Measurements from ENCODE around the gene UBAC2.
A peak's percentile ranks its signal among the peaks of the same experiment; 100 is the strongest.
"Not testable (repeated sequence)": the region's sequence is repeated elsewhere in the genome, so short reads cannot be mapped to it uniquely, and the experiment has no call there.

Gene UBAC2

GRCh38 chr13:99382428-99383133 lies 181.9 kb downstream of the UBAC2 start:
- DNase-seq, result peak; percentile 36 to 51

GRCh38 chr13:99383511-99383921 lies 182.9 kb downstream of the UBAC2 start:
- DNase-seq, result no peak

- peak in 1 of 2 experiments; percentile 45 for DNase-seq
Observed at GRCh38 chr13:99383946-99384345, 183.3 kb downstream of the UBAC2 start.

DNA sequence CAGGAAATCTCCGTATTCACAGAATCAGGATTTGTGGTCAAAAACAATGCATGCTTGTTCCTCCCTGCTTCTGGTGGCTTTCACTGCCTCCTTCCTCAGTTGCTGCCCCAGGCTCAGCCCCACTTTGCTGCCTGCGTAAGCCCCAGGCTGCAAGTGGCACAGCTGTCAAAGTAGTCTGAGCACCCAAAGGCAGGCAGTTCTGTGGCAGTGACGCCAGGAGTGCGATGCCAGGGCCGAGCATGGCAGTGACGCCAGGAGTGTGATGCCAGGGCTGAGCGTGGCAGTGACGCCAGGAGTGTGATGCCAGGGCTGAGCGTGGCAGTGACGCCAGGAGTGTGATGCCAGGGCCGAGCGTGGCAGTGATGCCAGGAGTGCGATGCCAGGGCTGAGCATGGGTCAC lies 183.8 kb downstream of the UBAC2 start:
- DNase-seq, result peak in 1 of 2 experiments; percentile 47

- no peak for DNase-seq
Observed at GRCh38 chr13:99385161-99385560, 184.5 kb downstream of the UBAC2 start.

DNA sequence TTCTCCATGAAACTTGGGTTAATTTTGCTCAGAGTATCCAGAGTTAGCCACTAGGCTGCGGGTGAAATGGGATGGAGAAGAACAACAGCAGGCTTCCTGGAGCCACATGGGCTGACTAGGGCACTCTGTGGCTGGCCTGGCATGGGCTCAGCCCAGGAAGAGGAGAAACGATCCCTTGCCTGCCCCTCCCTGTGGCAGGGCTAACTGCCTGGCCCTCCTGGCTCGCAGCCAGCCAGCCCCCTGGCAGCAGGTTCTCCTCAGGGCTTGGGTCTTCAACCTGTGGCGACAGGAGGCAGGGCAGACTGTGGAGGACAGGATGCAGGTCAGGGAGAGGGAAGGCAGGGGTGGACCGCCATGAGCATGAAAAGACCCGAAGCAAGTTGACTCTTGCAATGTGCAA lies 185.3 kb downstream of the UBAC2 start:
- no peak for DNase-seq

DNA sequence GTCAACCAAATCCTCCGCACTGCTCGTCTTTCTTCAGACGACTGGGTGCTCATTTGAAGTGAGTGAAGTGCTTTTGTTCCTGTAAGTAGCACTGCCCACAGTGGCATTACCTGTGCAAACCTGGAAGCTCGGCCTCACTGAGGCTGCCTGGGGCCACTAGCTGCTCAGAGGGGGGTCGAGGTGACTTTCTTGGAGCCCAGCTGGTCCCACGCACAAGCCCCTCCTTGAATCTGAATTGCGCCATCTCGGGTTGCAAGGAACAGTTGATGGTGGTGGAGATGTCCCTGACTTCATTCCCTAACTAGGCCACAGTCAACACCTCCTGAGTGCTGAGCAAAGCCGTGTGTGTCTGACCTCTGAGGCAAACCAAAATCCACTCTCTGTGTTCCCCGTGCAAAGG lies 185.8 kb downstream of the UBAC2 start:
- DNase-seq, result no peak

DNA sequence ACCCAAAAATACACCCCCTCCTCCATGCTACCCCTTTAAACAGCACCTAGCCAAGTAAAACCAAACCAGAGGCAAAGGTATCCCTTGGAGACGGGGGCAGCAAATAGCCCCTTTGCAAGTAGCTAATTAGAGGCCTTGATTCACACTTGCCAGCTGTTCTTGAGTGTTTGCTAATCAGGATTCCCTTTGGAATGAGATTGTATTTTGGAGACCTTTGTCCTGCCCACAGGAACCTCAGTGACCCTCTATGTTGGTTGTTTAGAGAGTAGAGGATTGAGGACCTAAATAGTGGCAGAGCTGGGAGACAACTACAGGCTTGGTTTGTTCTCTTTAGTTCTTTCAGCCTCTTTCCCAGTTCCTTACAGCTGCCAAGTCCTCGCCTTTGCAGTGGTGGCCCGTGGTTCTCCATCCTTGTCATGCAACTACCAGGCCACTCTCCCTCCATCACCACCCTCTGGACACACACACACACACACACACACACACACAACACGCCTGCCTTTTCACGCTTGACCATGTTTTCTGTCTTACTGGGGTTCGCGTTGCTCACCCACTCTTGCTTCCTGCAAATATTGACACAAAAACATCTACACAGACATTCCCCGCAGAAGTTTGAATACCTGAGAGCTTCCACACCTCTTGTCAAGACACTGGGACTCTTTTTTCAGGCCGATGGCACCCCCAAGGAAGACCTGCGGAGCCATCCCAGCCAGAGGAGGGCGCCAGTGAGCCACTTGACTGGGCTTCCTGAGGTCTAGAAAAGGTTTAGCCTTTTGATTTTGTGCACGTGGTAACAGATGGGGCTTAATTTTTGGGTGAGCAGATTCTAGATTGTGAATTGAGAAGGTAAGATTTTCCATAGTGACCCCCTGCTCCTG lies 186.5 kb downstream of the UBAC2 start:
- peak; percentile 95 to 96 for DNase-seq

DNA sequence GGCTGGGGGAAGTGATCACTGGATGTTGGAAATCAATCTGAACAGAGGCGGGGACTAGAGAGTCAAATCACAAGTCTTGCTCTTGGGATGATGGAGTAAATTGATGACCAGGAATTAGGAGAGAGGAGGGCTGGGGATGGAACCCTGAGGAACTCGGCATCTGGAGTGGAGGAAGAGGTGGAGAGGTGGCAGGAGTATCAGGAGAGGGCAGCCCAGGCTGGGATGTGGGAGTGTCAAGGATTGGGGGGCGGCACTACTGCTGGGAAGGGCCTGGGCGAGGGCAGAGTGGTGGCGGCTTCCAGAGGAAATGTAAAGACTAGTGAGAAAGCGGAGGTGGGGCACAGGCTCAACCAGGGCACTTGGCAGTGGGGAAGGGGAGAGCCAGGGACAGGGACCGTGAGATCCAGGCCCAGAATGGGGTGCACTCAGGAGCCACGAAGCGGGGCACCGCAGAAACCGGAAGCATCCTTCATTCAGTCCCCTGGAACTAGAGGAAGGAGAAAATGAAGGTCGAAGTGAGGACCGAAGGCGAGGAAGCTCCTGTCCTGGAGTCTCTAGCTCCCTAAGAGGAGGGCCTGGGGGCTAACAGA lies 187.8 kb downstream of the UBAC2 start:
- DNase-seq, result no peak

DNA sequence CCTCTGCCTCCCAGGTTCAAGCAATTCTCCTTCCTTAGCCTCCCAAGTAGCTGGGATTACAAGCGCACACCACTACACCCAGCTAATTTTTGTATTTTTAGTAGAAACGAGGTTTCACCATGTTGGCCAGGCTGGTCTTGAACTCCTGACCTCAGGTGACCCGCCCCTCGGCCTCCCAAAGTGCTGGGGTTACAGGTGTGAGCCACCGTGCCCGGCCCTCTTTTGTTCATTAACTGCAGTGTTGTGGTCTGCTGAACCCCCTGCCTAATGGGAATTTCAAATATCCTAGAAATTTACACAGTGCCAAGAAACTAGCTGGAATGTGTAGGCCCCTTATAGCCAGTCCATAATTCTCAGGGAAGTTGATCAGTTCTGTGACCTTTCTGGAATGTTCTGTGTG lies 188.4 kb downstream of the UBAC2 start:
- DNase-seq, result not testable (repeated sequence)

GRCh38 chr13:99389520-99390304 lies 189.1 kb downstream of the UBAC2 start:
- no peak for DNase-seq

- DNase-seq, result no peak
Observed at GRCh38 chr13:99390601-99391000, 189.9 kb downstream of the UBAC2 start.

GRCh38 chr13:99391781-99392469 lies 191.3 kb downstream of the UBAC2 start:
- no peak for DNase-seq

DNA sequence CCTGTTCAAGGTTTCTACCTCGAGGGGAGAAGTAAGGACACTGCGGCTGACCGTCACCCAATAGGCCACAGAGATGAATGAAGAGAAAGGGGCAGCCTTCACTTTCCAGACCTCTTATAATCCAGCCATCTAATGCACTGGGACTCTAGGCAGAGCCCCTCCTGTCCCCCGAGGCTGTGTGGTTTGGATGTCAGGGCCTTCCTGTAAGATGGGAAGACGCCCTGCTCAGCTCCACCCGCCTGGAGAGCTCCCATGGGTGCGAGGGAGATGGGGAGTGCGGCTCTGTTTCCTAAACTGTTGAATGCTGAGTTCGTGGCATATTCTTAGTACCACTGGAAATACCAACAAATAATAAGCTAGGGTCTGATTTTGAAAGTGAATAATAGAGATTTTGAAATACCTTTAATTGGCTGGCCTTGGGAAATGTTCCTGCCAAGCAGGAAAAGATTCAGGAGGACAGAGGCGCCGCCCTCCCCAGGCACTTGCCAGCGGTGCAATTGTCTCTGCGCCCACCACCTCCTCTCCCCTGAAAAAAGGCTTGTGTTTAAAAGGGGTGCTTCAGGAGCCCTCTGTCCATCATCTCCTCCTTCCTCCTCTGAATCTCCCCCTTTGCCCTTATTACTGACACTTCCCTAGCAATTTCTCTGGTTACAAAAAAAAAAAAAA lies 191.9 kb downstream of the UBAC2 start:
- no peak for DNase-seq

GRCh38 chr13:99393391-99393790 lies 192.7 kb downstream of the UBAC2 start:
- DNase-seq, result not testable (repeated sequence)

- no peak for DNase-seq
Observed at GRCh38 chr13:99393791-99394735, 193.4 kb downstream of the UBAC2 start.

- DNase-seq, result no peak
Observed at GRCh38 chr13:99395436-99395835, 194.8 kb downstream of the UBAC2 start.

DNA sequence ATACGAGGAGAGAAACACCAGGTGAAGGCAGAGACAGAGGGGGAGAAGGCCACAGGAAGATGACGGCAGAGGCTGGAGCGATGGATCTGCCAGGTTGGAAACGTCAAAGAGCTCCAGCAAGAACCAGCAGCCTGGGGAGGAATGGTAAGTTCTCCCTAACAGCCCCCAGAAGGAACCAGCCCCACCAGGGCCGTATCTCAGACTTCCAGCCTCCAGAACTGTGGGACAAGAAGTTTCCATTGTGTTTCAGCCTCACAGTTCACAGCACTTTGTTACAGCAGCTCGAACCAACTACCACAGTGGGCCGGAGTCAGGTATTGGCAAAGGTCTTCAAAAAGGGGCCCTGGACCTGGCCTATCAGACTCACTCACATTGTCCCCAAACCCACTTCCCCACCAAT lies 195.8 kb downstream of the UBAC2 start:
- DNase-seq, result no peak

DNA sequence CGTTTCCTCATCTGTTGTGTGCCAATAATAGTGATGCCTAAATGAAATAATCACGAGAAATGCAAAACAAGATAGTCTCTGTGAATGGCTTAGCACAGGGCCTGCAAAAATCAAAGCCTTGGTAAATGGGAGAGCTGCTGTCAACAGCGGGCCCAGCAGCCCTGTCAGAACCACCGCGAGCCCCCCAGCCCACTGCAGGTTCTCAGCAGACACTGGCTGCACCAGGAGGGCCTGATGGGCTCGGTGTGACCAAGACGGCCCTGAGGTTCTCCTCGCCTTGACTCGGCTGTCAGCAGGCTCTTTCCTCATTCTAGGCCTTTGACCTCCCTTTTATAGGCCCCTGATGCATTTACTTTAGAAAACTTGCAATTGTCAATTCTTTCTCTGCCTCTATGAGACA lies 197.4 kb downstream of the UBAC2 start:
- no peak for DNase-seq

GRCh38 chr13:99398916-99399622 lies 198.4 kb downstream of the UBAC2 start:
- DNase-seq, result no peak
